ENCODE measurements around the gene MAP1A. TPM values are rescaled to one million over a fixed set of nuclear protein-coding genes. Genes with fewer than 3 reads are reported as not detected.

MAP1A gene
- total and polyA plus RNA-seq, 3 experiments from 2014 or later: 0.09 to 0.92 (median 0.75) TPM

DNA sequence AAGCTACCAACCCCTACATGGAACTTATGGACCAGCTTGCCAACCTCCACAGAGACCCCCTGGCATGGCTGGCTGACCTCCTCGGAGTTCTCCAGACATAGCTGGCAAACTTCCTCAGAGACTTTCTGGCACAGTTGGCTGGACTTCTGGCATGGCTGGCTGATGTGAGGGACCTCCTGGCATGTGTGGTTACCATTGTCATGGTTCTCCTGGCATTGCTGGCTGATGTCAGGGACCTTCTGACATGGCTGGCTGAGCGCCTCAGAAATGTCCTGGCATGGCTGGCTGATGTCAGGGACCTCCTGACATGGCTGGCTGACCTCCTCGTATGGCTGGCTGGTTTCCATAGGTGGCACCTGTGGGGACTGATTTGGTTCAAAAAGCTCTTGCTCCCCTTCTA lies 17.5 kb downstream of the MAP1A start:
- CTCF ChIA-PET: no interaction called here
- Histone ChIP-seq H3K4me3 (ENCODE audit: low read length) (no peak overlapping the region), H3K27ac (ENCODE audit: low read depth, low read length) (no peak overlapping the region), H3K4me1 (ENCODE audit: insufficient read depth, low read length) (no peaks in the 10 kb centered on the region), H3K27me3 (ENCODE audit: insufficient read depth, low read length, poor library complexity, severe bottlenecking) (no peaks in the 10 kb centered on the region), H3K36me3 (ENCODE audit: insufficient read depth, low read length) (no peaks in the 10 kb centered on the region), H3K9me3 (ENCODE audit: low read length) (no peaks in the 10 kb centered on the region)
- POLR2A ChIA-PET: no interaction called here
- H3K27me3 Mint-ChIP-seq: no peaks in the 10 kb centered on the region
- H3K4me1 Mint-ChIP-seq: no peaks in the 10 kb centered on the region
- no peak overlapping the region for H3K4me3 Mint-ChIP-seq
- no peak for DNase-seq
- peaks cover 11 to 32% (median 14%) of the 10 kb centered on the region in 3 donors for H3K36me3 Mint-ChIP-seq
- no peak overlapping the region for H3K27ac Mint-ChIP-seq
- no peaks in the 10 kb centered on the region for H3K9me3 Mint-ChIP-seq

DNA sequence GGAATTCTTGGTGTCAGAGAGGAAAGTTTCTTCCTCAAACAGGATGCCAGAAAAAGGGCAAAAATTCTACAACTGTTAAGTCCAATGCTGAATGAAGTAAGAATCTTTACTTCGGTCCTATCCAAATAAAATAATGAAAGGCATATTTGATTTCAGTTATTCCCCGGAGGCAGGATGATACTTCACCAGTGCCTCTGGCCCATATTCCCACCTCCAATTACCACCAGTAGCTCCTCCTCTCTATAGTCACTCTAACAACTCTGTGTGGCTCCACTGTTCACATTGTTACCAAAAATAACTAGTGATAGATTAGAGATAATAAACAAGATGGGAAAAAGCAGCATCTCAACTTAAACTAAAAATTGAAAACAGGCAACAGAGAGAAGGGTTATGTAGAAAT lies 20.7 kb downstream of the MAP1A start:
- no peaks in the 10 kb centered on the region for H3K9me3 Mint-ChIP-seq

DNA sequence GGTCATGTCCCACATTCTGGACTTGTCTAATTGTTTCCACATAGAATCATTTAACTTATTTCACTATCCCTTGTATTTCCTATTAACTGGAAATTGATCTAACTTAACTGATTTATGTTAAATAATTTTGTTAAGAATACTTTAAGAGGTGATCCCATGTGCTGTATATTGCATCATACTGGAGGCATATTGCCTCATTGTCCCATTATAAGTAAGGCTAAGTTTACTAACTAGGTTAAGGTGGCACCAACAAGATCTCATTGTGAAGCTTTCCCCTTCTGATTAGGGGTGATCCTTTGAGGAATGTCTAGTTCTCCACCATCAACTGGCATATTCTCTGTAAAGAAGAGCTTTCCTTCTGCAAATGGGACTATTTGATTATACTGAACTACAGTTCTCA lies 24.4 kb downstream of the MAP1A start:
- no peak overlapping the region for H3K4me3 Mint-ChIP-seq
- DNase-seq: no peak
- H3K9me3 ChIP-seq (ENCODE audit: low read length): no peaks in the 10 kb centered on the region
- H3K9me3 Mint-ChIP-seq: no peaks in the 10 kb centered on the region
- peak overlapping the region in 3 of 8 donors; percentile 5 to 28 (median 8) for H3K27ac Mint-ChIP-seq
- no peaks in the 10 kb centered on the region for H3K4me1 ChIP-seq (ENCODE audit: insufficient read depth, low read length)
- H3K4me3 ChIP-seq (ENCODE audit: low read length): no peak overlapping the region
- no peaks in the 10 kb centered on the region for H3K27me3 ChIP-seq (ENCODE audit: insufficient read depth, low read length, poor library complexity, severe bottlenecking)
- ChIA-PET CTCF (no interaction called here), POLR2A (no interaction called here)
- H3K36me3 ChIP-seq (ENCODE audit: insufficient read depth, low read length): no peaks in the 10 kb centered on the region
- H3K27ac ChIP-seq (ENCODE audit: low read depth, low read length): no peak overlapping the region
- no peaks in the 10 kb centered on the region for H3K27me3 Mint-ChIP-seq
- H3K4me1 Mint-ChIP-seq: peaks cover 0 to 4% (median 4%) of the 10 kb centered on the region in 3 donors
- peaks cover 4 to 12% (median 6%) of the 10 kb centered on the region in 3 donors for H3K36me3 Mint-ChIP-seq

More for the DNA sequence above, 20.7 kb downstream of the MAP1A start:
- Mint-ChIP-seq H3K4me1 (peaks cover 0 to 4% (median 4%) of the 10 kb centered on the region in 3 donors), H3K27ac (no peak overlapping the region), H3K4me3 (no peak overlapping the region), H3K36me3 (peaks cover 11 to 32% (median 14%) of the 10 kb centered on the region in 3 donors), H3K27me3 (no peaks in the 10 kb centered on the region)
- H3K9me3 ChIP-seq (ENCODE audit: low read length): no peaks in the 10 kb centered on the region
- POLR2A ChIA-PET: no interaction called here
- H3K27me3 ChIP-seq (ENCODE audit: insufficient read depth, low read length, poor library complexity, severe bottlenecking): no peaks in the 10 kb centered on the region
- no peak for DNase-seq
- no peaks in the 10 kb centered on the region for H3K4me1 ChIP-seq (ENCODE audit: insufficient read depth, low read length)
- H3K4me3 ChIP-seq (ENCODE audit: low read length): no peak overlapping the region
- no peak overlapping the region for H3K27ac ChIP-seq (ENCODE audit: low read depth, low read length)
- CTCF ChIA-PET: no interaction called here
- H3K36me3 ChIP-seq (ENCODE audit: insufficient read depth, low read length): no peaks in the 10 kb centered on the region

DNA sequence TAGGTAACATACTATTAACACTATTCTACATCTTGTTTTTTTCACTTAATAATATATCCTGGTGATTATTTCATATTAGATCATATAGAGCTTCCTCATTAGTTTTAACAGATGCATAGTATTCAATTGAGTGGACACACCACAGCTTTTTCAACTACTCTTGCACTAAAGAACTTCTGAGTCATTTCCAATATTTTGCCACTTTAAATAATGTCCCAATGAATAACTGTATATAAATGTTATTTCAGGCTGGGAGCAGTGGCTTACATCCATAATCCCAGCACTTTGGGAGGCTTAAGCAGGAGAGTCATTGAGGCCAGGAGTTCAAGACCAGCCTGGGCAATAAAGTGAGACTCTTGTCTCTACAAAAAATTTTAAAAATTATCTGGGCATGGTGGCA lies 26.9 kb downstream of the MAP1A start:
- H3K4me3 Mint-ChIP-seq: no peak overlapping the region
- peaks cover 4 to 11% (median 10%) of the 10 kb centered on the region in 3 donors for H3K36me3 Mint-ChIP-seq
- no peak for DNase-seq
- Histone ChIP-seq H3K27me3 (ENCODE audit: insufficient read depth, low read length, poor library complexity, severe bottlenecking) (no peaks in the 10 kb centered on the region), H3K36me3 (ENCODE audit: insufficient read depth, low read length) (no peaks in the 10 kb centered on the region), H3K9me3 (ENCODE audit: low read length) (no peaks in the 10 kb centered on the region), H3K27ac (ENCODE audit: low read depth, low read length) (no peak overlapping the region), H3K4me1 (ENCODE audit: insufficient read depth, low read length) (no peaks in the 10 kb centered on the region), H3K4me3 (ENCODE audit: low read length) (no peak overlapping the region)
- peak overlapping the region in 1 of 8 donors; percentile 50 for H3K27ac Mint-ChIP-seq
- H3K4me1 Mint-ChIP-seq: peaks cover 0 to 4% (median 4%) of the 10 kb centered on the region in 3 donors
- ChIA-PET POLR2A (no interaction called here), CTCF (no interaction called here)
- H3K9me3 Mint-ChIP-seq: no peaks in the 10 kb centered on the region
- H3K27me3 Mint-ChIP-seq: no peaks in the 10 kb centered on the region

DNA sequence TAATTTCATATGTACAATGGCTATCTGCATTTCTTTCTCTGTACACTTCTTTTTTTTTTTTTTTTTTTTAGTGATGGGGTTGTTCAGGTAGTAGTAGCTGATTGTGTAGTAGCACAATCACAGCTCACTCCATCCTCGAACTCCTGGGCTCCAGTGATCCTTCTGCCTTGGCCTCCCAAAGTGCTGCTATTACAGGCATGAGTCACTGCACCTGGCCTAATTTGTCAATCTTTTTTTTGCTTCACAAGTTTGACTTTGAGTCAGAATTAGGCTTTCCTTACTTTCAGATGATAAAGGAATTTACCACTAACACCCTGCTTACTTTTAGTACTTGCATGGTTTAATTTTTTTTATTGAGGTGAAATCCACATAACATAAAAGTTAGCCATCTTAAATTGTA lies 28.0 kb downstream of the MAP1A start:
- no peaks in the 10 kb centered on the region for H3K27me3 Mint-ChIP-seq
- no peak overlapping the region for H3K4me3 Mint-ChIP-seq
- Histone ChIP-seq H3K4me1 (ENCODE audit: insufficient read depth, low read length) (no peaks in the 10 kb centered on the region), H3K27ac (ENCODE audit: low read depth, low read length) (no peak overlapping the region), H3K4me3 (ENCODE audit: low read length) (no peak overlapping the region), H3K36me3 (ENCODE audit: insufficient read depth, low read length) (no peaks in the 10 kb centered on the region), H3K9me3 (ENCODE audit: low read length) (no peaks in the 10 kb centered on the region), H3K27me3 (ENCODE audit: insufficient read depth, low read length, poor library complexity, severe bottlenecking) (no peaks in the 10 kb centered on the region)
- H3K9me3 Mint-ChIP-seq: no peaks in the 10 kb centered on the region
- DNase-seq: no peak
- ChIA-PET POLR2A (no interaction called here), CTCF (no interaction called here)
- H3K27ac Mint-ChIP-seq: no peak overlapping the region
- H3K36me3 Mint-ChIP-seq: peaks cover 2 to 12% (median 10%) of the 10 kb centered on the region in 3 donors
- peaks cover 0 to 4% (median 4%) of the 10 kb centered on the region in 3 donors for H3K4me1 Mint-ChIP-seq

DNA sequence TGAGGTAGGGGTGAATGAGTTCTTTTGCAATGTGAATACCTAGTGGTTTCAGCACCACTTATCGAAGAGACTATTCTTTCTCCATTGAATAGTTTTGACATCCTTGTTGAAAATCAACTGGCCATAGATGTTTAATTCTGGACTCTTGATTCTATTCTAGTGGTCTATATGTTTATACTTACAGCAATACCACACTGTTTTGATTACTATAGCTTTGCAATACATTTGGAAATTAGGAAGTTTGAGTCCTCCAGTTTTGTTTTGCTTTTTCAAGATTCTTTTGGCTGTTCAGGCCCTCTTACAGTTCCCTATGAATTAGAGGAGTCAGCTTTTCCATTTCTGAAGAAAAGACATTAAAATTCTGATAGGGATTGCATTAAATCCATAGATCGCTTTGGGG lies 30.1 kb downstream of the MAP1A start:
- no peaks in the 10 kb centered on the region for H3K4me1 Mint-ChIP-seq
- peaks cover 4 to 22% (median 10%) of the 10 kb centered on the region in 3 donors for H3K36me3 Mint-ChIP-seq
- H3K27me3 Mint-ChIP-seq: no peaks in the 10 kb centered on the region
- Histone ChIP-seq H3K4me3 (ENCODE audit: low read length) (no peak overlapping the region), H3K36me3 (ENCODE audit: insufficient read depth, low read length) (no peaks in the 10 kb centered on the region), H3K9me3 (ENCODE audit: low read length) (no peaks in the 10 kb centered on the region), H3K27me3 (ENCODE audit: insufficient read depth, low read length, poor library complexity, severe bottlenecking) (no peaks in the 10 kb centered on the region), H3K27ac (ENCODE audit: low read depth, low read length) (no peak overlapping the region), H3K4me1 (ENCODE audit: insufficient read depth, low read length) (no peaks in the 10 kb centered on the region)
- no peak overlapping the region for H3K4me3 Mint-ChIP-seq
- ChIA-PET CTCF (no interaction called here), POLR2A (no interaction called here)
- H3K9me3 Mint-ChIP-seq: no peaks in the 10 kb centered on the region
- H3K27ac Mint-ChIP-seq: no peak overlapping the region
- DNase-seq: no peak

DNA sequence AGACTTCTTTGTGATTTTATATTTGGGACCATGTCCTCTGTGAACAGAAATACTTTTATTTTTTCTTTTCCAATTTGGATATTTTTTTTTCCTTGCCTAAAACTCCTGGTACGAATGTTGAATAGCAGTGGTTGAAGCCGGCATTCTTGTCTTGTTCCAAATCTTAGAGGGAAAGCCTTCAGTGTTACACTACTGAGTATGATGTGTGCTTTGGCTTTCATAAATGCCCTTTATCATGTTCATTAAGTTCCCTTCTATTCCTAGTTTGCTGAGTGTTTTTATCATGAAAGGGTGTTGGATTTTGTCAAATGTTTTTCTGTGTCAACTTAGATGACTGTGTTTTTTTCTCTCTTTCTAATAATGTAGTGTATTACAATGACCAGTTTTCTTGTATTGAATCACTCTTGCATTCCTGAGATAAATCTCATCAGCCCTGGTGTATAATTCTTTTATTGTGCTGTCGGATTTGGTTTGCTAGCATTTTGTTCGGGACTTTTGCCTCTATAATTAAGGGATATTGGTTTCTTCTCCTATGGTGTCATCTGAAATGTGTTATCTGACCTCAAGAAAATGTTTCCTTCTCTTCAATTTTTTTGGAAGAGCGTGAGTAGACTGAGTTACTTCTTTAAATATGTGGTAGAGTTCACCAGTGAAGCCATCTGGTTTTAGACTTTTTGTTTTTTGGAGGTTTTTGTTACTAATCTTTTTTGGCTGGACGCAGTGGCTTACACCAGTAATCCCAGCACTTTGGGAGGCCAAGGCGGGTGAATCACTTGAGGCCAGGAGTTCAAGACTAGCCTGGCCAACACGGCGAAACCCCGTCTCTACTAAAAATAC lies 33.3 kb downstream of the MAP1A start:
- Histone ChIP-seq H3K27me3 (ENCODE audit: insufficient read depth, low read length, poor library complexity, severe bottlenecking) (no peaks in the 10 kb centered on the region), H3K4me1 (ENCODE audit: insufficient read depth, low read length) (no peaks in the 10 kb centered on the region), H3K27ac (ENCODE audit: low read depth, low read length) (no peak overlapping the region), H3K4me3 (ENCODE audit: low read length) (no peak overlapping the region), H3K9me3 (ENCODE audit: low read length) (no peaks in the 10 kb centered on the region), H3K36me3 (ENCODE audit: insufficient read depth, low read length) (no peaks in the 10 kb centered on the region)
- H3K9me3 Mint-ChIP-seq: no peaks in the 10 kb centered on the region
- H3K4me3 Mint-ChIP-seq: no peak overlapping the region
- peak overlapping the region in 3 of 8 donors; percentile 2 to 48 (median 22) for H3K27ac Mint-ChIP-seq
- DNase-seq: no peak
- ChIA-PET CTCF (no interaction called here), POLR2A (no interaction called here)
- H3K36me3 Mint-ChIP-seq: peaks cover 7 to 31% (median 10%) of the 10 kb centered on the region in 3 donors
- no peaks in the 10 kb centered on the region for H3K4me1 Mint-ChIP-seq
- no peaks in the 10 kb centered on the region for H3K27me3 Mint-ChIP-seq

DNA sequence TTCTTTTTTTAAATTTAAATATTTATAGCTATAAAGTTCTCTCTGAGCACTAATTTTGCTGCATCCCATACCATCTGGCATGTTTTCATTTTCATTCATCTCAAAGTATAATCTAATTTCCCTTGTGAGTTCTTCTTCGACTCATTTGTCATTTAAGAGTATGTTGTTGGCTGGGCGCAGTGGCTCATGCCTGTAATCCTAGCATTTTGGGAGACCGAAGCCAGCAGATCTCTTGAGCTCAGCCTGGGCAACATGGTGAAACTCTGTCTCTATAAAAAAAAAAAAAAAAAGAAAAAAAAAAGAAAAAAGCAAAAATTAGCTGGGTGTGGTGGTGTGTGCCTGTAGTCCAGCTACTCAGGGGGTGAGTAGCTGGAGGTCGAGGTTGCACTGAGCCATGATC lies 34.8 kb downstream of the MAP1A start:
- no peak for DNase-seq
- no peaks in the 10 kb centered on the region for H3K4me1 ChIP-seq (ENCODE audit: insufficient read depth, low read length)
- Mint-ChIP-seq H3K27me3 (no peaks in the 10 kb centered on the region), H3K4me1 (no peaks in the 10 kb centered on the region), H3K27ac (peak overlapping the region in 1 of 8 donors; percentile 75), H3K9me3 (no peaks in the 10 kb centered on the region), H3K36me3 (peaks cover 5 to 37% (median 6%) of the 10 kb centered on the region in 3 donors), H3K4me3 (no peak overlapping the region)
- no peaks in the 10 kb centered on the region for H3K9me3 ChIP-seq (ENCODE audit: low read length)
- no peaks in the 10 kb centered on the region for H3K36me3 ChIP-seq (ENCODE audit: insufficient read depth, low read length)
- H3K27ac ChIP-seq (ENCODE audit: low read depth, low read length): no peak overlapping the region
- H3K27me3 ChIP-seq (ENCODE audit: insufficient read depth, low read length, poor library complexity, severe bottlenecking): no peaks in the 10 kb centered on the region
- H3K4me3 ChIP-seq (ENCODE audit: low read length): no peak overlapping the region
- POLR2A ChIA-PET: no interaction called here
- CTCF ChIA-PET: no interaction called here

Data from CD8-positive, alpha-beta memory T cell (primary cell).